NT2/D1 (cell line): ENCODE measurements around the gene DPEP1.

Experiments
- SUZ12 ChIP-seq: IDR thresholded peaks from 2 replicates; pipeline ENCODE4 v1.6.1; 2011; ENCODE audit not compliant: insufficient read length, insufficient read depth; ENCODE audit errors: extremely low read depth
- YY1 ChIP-seq: IDR thresholded peaks from 2 replicates; pipeline ENCODE4 v1.6.1; 2011; ENCODE audit not compliant: insufficient read length, insufficient read depth
- ZNF274 ChIP-seq: IDR thresholded peaks from 2 replicates; pipeline ENCODE4 v1.6.1; 2011; ENCODE audit warnings: mild to moderate bottlenecking, low read depth, low read length

DNA sequence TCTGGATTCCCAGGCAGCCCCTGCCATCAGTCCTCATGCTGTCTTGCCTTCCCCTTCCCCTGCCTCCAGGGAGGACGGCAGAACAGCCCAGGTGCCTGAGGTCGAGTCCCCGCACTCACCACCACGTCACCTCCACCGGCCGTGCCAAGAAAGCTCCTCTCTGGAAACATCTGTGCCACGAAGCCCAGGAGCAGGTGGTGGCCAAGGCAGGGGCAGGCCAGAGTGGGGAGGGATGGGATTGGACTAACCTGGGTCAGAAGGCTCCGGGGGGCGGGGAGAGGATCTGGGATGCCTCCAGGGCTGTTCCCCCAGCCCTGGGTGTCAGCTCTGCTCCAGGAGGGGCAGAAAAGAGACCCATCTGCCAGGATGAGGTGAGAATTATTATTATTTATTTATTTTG, 7.4 kb upstream of the DPEP1 start:
- TF ChIP-seq SUZ12 (no peak), YY1 (no peak), ZNF274 (no peak)
